ENCODE results near the gene CCL5. TPM values are rescaled to one million over a fixed set of nuclear protein-coding genes. Genes with fewer than 3 reads are reported as not detected.

The CCL5 gene
- 14.9 TPM for total RNA-seq

DNA sequence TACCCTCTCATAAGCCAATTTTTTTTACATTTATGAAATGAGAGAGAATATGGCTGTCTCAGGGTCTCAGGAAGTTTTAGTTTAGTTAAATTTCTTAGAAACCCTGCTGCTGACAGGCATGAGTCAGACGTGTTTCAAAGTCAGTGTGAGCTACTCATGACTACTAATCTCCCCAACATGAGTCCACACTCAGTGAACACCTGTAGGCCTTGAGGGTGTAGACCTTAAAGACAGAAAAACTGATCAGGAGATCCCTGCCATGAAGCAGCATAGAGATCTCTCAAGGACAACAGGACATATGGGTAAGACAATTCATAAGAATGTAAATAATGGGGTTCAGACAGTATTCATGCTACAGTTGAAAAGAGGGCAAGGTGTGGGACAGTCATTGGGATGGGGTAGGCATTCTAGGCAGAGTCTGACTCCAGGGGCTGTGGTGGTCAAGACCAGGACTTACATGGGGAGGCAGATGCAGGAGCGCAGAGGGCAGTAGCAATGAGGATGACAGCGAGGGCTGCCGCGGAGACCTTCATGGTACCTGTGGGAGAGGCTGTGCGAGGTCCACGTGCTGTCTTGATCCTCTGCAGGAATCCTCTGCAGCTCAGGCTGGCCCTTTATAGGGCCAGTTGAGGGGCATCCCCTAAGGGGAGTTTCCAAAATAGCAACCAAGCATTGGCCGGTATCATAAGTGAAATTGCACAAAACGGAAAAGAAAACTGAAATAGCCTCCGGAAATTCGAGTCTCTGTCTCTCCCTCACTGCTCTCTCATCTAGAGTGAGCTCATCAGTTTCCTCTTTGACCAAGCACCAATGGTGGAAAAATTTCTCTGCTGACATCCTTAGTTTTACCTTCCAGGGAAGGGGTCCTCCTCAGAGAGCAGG lies at the start of gene CCL5:
TSS of gene CCL5 (minus strand) at position 588 of the 882 bp plus-strand sequence.
- no peak for DNase-seq (ENCODE audit: low spot score)

DNA sequence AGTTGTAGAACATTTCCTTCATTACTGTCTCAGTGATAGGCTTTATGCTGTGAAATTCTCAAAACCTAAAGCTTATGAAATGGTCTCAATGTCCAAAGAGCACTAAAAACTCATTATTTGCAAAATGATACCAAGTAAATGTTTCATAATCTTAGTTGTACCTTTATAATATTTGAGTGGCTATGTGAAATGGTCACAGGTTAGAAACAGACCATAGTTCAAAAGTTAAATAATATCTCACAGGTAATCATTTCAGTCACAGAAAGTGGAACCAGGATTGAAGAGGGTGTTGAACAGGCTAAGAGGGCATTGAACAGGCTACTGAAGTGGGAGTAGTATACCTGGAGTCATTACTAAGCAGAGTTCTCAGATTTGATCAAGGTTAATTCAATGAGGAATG lies 47.6 kb upstream of the CCL5 start:
- DNase-seq (ENCODE audit: low spot score): no peak

DNA sequence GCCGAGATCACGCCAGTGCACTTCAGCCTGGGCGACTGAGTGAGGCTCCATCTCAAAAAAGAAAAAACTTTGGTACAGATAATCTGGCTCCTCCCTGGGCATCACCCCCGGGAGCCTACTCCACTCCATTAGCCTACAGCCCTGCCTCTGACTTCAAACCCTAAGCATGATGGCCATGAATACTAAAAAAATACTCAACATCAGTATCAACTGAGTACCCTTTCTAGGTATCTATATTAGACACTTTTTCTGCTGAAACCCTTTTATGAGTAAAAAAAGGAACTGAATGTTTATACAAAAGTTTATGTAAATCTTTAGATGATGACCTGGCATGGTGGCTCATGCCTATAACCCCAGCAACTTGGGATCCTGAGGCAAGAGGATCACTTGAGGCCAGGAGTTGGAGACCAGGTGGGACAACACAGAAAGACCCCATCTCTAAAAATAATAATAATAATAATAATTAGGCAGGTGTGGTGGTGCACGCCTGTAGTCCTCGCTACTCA lies 43.5 kb upstream of the CCL5 start:
- no peak for DNase-seq (ENCODE audit: low spot score)

DNA sequence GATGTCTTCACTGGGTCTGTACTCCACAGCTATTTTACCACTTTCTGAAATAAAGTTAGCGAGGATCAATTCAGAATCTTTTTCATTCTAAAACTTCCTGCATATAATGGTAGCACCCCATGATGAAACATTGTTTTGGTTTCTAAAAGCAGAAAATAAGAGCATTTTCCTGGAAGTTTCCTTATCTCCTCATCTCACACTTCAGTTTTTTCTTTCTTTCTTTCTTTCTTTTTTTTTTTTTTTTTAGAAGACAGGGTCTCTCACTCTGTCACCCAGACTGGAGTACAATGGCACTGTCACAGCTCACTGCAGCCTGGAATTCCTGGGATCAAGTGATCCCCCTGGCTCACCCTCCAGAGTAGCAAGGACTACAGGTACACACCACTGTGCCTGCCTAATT lies 40.1 kb upstream of the CCL5 start:
- DNase-seq (ENCODE audit: low spot score): no peak

DNA sequence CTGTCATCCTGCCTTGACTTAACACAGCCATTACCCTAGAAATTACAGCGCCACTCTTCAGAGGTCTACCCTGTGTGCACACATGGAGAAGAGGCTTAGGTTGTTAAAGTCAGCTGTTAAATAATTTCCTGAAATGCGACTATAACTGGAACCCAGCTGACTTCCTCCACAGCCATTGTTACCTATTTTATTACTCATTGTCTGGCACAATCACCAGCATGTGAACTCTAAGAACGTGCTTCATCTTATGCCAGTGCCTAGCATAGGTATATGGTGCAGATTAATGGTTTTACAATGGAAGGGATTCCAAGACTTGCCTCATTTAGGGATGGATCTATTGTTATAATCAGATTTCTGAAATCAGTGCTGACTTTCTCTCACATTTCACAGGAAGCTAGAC lies 38.5 kb upstream of the CCL5 start:
- no peak for DNase-seq (ENCODE audit: low spot score)

DNA sequence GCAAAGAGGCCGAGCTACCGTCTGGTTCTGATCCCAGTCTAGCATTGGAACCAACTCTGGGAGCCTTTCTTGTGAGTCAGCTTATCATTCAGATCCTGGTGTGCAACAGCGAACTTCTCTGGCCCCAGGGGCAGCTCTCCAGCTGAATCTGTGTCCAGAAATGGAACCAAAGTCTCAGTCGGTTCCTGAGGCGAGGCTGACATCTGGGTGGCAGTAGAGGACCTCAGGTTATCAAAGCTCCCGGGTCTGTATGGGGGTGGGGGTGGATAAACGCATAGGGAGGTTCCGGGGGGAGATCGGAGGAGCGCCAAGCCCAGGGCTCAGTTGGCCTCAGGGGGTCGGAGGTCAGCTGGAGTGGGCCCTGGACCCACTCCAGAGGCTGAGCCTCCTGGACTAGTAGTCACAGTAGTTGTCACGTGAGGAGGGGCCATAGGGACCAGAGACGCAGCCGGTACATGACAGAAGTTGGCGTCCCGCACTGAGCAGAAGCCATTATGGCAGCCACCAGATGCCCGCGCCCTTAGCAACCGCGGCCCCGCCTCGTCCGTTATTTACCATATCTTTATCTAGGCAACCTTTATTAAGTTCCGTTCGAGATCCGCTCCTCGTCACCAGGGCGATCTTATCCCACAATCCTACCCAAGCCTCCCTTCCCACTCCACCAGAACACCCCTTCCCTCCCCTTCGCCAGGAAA lies 37.5 kb upstream of the CCL5 start:
- DNase-seq (ENCODE audit: low spot score): no peak

DNA sequence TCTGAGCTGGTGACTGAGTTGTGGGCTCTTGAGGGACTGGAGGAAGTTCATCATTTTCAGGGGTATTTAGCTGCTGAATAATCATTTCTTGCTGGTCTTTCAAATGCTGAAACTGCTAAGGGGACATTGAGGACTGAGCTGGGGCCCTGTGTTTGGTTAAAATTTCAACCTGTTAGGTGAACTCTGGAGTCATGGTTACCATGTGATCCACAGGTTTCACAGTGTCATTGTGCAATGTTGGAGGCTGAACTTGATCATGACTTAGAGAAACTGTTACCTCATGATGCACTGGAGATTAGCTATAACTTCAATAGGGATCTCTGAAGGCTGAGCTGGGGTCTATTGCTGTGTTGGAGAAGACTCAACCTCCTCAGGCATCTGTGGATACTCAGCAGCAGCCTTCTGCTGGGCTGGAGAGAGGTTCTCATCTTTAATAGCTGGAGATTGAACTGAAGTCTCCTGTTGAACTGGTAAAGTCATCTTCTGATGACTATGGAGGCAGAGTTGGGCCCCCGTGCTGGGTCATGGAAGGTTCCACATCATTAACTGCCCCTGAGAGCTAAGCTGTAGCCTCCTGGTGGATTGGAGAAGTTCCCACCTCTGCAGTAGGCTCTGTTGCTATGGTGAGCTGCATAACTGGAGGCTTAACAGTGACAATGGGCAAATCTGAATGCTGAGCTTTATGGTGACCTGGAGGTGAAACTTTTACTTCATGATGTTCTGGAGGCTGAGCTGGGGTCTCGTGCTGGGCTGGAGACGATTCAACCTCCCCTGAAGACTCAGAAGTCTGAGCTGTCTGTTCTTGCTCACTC lies 35.2 kb upstream of the CCL5 start:
- no peak for DNase-seq (ENCODE audit: low spot score)

DNA sequence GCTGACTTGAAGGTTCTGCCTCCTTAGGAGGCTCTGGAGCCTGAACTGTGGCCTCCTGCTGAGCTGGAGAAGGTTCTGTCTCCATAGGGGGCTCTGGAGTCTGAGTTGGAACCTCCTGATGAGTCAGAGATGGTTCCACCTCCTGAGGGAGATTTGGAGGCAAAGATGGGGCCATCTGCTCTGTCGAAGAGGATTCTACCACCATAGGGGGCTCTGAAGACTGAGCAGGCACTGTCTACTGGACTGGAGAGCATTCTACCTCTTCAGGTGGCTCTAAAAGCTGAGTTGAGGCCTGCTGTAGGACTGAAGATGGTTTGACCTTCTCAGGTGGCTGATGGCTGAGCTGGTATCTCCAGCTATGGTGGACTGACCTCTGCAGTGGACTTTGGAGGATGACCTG lies 34.2 kb upstream of the CCL5 start:
- no peak for DNase-seq (ENCODE audit: low spot score)

DNA sequence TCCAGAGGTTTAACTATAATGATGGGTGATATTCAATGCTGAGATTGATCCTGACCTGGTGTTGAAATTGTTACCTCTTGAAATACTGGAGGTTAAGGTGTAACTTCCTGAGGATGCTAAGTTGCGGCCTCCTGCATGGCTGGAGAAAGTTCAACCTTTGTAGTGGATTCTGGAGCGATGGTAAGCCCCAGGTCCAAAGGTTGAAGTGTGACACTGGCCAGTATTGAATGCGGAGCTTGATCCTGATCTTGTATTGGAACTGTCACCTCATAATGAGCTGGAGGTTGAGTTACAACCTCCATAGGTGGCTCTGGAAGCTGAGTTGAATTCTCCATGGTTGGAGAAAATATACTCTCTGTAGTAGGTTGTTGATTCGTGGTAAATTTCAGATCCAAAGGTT lies 33.4 kb upstream of the CCL5 start:
- no peak for DNase-seq (ENCODE audit: low spot score)

DNA sequence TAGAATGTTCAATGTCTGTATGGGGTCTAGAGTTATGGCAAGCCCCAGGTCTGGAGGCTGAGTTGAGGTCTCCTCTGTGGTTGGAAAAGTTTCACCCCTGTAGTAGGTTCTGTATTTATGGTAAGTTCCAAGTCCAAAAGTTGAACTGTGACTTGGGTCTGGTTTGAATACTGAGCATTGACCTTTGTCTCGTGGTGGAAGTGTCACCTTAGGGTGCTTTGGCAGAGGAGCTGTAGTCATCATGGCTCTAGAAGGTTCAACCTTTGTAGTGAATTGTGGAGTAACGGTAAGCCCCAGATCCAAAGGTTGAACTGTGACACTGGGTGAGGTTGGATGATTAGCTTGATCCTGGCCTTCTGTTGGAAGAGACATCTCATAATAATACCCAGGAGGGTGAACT lies 32.8 kb upstream of the CCL5 start:
- DNase-seq (ENCODE audit: low spot score): no peak

DNA sequence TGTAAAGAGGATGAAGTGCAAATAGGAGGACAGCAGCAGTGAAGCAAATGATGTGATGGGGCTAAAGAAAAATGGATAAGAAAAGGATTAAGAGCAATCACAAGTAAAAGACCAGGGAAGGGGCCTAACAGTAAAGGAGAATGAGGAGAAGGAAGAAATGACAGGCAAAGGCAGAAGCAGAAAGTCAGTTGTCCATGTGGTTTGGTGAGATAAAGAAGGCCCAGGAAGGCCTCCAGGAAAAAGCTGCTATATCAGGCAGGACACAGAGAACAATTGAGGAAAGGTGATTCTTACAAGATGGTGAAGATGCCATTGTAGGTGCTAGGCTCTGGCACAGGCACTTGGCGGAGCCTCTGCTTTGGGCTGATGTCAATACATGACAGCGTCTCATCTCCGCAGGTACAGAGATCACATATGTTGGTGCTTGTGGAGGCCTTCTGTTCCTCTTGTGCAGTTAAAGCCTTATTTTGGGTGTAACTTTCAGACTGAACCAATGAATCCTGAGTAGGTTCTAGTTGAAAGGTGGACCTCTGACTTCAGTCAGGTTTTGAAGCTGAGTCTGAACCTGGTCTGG lies 32.3 kb upstream of the CCL5 start:
- no peak for DNase-seq (ENCODE audit: low spot score)

DNA sequence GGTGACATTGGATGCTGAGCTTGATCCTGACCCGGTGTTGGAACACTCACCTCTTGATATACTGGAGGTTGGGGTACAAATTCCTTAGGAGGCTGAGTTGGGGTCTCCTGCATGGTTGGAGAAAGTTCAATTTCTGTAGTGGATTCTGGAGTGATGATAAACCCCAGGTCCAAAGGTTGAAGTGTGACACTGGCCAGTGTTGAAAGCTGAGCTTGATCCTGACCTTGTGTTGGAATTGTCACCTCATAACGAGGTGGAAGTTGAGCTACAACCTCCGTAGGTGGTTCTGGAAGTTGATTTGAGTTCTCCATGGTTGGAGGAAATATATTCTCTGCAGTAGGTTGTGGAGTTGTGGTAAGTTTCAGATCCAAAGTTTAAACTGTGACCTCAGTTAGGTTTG lies 29.2 kb upstream of the CCL5 start:
- DNase-seq (ENCODE audit: low spot score): no peak

DNA sequence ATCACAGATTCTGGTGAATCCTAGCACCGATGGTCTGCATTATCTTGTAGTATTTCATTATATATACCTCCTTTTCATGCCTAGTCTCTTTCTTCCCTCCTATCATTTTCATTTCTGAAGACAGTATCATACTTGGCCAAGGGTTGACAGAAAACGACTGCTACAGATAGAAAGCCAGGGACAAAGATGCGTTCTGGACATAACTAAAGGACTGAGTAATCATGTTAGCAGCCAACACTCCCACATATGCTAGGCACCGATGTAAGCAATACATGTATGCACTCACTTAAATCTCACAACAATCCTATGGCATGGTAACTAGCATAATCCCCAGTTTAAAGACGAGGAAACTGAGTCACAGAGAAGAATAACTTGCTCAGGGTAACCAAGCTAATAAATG lies 27.5 kb upstream of the CCL5 start:
- DNase-seq (ENCODE audit: low spot score): no peak

DNA sequence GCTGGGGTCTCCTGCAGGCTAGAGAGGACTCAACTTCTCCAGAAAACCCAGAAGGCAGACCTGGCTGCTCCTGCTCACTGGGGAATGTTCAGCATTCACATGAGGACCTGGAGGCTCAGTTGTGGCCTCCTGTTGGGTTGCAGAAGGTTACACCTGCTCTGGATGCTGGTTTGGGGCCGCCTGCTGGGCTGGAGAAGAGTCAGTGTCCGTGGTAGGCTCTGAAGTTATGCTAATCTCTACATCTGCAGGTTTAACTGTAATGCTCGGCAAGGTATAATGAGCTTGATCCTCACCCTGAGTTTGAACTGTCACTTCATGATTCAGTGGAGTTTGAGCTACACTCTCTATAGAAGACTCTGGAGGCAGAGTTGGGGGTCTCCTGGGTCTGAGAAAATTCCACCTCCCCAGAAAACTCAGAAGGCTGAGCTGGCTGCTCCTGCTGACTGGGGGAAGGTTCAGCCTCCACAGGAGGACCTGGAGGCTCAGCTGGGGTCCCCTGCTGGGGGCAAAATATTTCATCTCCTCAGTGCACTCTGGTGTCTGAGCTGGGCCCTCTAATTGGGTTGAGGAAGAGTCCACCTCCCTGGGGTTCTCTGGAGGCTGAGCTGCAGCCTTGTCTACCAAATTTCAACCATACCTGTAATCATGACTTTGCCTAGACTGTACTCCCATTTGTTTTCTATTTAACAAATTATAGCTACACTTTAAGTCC lies 26.9 kb upstream of the CCL5 start:
- no peak for DNase-seq (ENCODE audit: low spot score)

DNA sequence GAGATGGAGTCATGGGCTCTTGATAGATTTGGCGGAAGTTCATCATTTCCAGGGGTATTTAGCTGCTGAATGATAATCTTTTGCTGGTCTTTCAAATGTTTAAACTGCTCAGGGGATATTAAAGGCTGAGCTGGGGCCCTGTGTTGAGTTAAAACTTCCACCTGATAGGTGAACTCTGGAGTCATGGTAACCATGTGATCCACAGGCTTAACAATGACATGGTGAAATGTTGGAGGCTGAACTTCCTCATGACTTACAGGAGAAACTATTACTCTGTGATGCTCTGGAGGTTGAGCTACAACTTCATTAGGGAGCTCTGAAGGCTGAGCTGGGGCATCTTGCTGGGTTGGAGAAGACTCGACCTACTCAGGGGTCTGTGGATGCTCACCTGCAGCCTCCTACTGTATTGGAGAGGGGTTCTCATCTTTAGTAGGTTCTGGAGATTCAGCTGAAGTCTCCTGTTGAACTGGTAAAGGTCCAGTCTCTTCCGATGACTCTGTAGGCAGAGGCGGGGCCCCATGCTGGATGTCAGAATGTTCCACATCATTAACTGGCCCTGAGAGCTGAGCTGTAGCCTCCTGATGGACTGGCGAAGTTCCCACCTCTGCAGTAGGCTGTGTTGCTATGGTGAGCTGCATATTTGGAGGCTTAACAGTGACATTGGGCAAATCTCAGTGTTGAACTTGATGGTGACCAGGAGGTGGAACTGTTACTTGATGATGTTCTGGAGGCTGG lies 26.2 kb upstream of the CCL5 start:
- no peak for DNase-seq (ENCODE audit: low spot score)

DNA sequence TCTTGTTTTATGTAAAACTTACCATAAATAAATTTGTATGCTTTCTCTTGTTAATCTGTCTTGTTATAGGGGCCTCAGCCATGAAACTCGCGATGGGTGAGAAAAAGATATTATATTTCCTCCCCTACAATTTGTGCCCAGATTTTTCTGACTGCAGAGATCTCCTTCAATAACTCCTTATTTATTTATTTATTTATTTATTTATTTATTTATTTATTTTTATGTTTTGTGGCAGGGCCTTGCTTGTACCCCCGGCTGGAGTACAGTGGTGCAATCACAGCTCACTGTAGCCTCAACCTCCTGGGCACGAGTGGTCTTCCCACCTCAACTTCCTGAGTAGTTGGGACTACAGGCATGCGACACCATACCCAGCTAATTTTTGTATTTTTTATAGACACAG lies 23.3 kb upstream of the CCL5 start:
- no peak for DNase-seq (ENCODE audit: low spot score)

DNA sequence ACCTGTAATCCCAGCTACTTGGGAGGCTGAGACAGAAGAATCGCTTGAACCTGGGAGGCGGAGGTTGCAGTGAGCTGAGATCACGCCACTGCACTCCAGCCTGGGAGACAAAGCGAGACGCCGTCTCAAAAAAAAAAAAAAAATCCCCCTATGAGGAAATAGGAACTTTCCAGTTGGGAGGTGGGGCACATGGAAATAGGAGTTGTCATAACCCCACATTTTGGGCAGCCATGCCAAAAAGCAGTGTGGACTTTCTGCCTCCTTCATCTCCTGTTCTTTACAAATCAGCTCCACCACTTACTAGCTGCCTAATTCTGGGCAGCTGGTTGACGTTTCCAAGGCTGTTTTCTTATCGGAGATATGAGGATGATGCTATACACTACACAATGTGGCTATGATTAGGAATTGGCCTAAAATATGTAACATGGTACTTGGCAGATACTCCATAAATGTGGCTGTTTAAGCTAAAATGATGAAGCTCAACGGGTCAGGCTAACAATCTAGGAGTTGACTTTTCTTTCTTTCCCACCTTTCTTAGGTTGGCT lies 21.5 kb upstream of the CCL5 start:
- DNase-seq (ENCODE audit: low spot score): no peak

DNA sequence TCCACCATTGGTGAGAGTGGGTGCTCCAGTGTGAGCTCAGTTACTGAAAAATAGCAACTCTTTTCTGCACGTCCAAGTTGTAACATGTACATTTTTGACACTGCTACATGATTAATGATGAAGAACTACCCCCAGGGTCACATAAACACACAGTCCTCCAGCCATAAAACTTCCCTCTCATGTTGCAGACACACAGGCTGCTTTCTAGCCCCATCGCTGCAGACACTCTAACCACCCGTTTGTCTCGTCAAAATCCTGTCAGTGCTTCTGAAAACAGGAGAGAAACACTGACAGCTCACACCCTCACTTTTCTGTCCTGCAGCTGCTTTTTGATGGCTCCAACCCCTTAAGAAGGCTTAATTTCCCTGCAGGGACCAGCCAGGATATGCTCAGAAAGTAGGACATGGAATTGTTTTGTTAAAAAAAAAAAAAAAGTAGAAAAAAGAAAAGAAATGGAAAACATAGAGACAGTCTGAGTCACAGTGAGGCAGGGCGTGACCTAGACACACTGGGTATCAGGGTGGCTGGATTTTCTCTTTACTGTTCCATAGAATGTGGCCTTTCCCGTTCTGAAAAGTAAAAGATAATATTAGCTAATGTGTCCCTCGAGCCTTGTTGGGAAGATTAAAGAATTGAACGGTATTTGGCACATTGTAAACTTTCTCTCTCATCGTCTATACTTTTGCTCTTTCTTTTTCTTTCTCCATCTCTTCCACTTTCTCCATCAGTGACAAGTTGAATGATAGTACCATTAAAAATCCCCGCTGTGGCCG lies 20.7 kb upstream of the CCL5 start:
- no peak for DNase-seq (ENCODE audit: low spot score)

DNA sequence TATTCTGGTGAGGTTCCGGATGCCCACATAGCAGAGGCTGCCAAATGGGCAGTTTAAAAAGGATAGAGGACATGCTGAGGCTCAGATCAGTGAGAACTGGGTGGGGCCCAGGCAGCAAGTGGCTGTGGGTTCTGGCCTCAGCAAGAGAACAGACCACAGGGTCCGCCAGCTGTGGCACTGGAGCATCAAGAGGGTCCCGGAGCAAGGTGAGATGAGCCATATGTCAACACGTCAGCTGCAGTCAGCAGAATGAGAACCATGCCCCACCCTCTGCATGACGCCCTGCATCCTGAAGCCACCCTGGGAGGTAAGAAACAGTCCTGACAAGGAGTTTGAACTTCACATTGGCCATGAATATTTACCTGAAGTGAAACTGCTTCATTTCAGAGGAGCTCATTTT lies 20.1 kb upstream of the CCL5 start:
- no peak for DNase-seq (ENCODE audit: low spot score)

Measured in mucosa of gallbladder (tissue), 1 donor.